Body of pancreas (tissue), 4 donors: ENCODE data around the gene ONECUT1.

Experiments
- CTCF ChIP-seq, 7 experiments: fragments of 450-650 bp in 4 of 7; fragments of 200-600 bp in 3 of 7; sonication (generic) in 3 of 7; IDR thresholded peaks; one replicate each; pipeline ENCODE4 v1.5.1; 2016 to 2019; ENCODE audit warnings: antibody characterized with exemption in 7 of 7
- POLR2A ChIP-seq, 3 donors: fragments of 450-650 bp; IDR thresholded peaks; one replicate each; pipeline ENCODE4 v1.6.1; 2016; ENCODE audit warnings: antibody characterized with exemption in 3 of 3, mild to moderate bottlenecking in 2 of 3

- TF ChIP-seq CTCF (IDR thresholded peaks at IDR 0.05), result no peak
- no peak for TF ChIP-seq POLR2A (IDR thresholded peaks at IDR 0.05)
Observed at GRCh38 chr15:52718551-52718950, 71.6 kb downstream of the ONECUT1 start.
